ENCODE data around the gene SLC12A5.

The SLC12A5 gene

DNA sequence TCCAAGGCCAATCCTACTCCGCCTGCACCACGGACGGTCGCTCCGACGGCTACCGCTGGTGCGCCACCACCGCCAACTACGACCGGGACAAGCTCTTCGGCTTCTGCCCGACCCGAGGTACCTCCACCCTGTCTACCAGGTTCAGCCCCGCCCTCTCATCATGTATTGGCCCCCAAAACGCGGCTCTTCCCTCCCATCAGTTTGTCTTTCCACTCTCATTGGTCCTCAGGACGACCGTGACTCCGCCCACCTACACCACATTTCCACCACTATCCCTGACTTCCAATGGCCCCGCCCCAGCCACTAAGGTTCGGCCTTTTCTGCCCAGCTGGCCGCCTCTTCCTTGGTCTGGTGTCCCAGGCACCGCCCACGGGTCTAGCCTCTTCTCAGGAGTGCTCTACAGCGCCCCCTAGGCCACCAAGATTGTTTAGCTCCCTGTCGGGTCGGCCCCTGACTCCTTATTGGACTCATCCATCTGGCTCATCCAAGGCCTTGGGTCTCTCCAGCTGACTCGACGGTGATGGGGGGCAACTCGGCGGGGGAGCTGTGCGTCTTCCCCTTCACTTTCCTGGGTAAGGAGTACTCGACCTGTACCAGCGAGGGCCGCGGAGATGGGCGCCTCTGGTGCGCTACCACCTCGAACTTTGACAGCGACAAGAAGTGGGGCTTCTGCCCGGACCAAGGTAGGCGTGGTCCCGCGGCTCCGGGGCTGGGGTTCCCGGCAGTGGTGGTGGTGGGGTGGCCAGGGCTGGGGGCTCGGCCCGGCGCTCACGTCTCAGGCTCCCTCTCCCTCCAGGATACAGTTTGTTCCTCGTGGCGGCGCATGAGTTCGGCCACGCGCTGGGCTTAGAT, 17.2 kb upstream of the SLC12A5 start:
- ChIA-PET POLR2A (ENCODE audit: low non-redundant PET) (no interaction called here), CTCF (interaction anchor here (0.6 to 4.7 kb wide), 13 partner anchors 9 to 186 kb away, joined by 3 to 82 read pairs (median 4); partner anchors contain the start of gene ZNF335)
- TF ChIP-seq, protein P1, sequence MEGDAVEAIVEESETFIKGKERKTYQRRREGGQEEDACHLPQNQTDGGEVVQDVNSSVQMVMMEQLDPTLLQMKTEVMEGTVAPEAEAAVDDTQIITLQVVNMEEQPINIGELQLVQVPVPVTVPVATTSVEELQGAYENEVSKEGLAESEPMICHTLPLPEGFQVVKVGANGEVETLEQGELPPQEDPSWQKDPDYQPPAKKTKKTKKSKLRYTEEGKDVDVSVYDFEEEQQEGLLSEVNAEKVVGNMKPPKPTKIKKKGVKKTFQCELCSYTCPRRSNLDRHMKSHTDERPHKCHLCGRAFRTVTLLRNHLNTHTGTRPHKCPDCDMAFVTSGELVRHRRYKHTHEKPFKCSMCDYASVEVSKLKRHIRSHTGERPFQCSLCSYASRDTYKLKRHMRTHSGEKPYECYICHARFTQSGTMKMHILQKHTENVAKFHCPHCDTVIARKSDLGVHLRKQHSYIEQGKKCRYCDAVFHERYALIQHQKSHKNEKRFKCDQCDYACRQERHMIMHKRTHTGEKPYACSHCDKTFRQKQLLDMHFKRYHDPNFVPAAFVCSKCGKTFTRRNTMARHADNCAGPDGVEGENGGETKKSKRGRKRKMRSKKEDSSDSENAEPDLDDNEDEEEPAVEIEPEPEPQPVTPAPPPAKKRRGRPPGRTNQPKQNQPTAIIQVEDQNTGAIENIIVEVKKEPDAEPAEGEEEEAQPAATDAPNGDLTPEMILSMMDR (conservative IDR thresholded peaks at IDR 0.05; ENCODE audit: low read depth), result peak; percentile 62
- no peak overlapping the region for H3K27ac ChIP-seq
- DNase-seq (ENCODE audit: low spot score), result no peak

DNA sequence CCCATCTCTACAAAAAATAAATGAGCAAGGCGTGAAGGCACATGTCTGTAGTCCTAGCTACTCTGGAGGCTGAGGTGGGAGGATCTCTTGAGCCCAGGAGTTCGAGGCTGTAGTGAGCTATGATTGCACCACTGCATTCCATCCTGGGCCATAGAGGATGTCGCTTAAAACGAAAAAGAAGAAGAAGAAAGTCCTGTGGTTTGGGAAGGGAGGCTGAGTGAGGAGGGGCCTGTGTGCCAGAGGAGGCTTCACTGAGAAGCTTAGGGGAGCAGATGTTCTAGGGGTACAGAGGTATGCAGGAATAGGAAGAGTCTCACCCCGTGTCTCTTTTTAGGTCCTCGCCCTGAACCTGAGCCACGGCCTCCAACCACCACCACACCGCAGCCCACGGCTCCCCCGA, 16.1 kb upstream of the SLC12A5 start:
- no peak for DNase-seq (ENCODE audit: low spot score)
- ChIA-PET POLR2A (ENCODE audit: low non-redundant PET) (interaction anchor here (0.7 kb wide), 1 partner anchor 14 kb away, joined by 3 read pairs; no protein-coding TSS in a partner anchor), CTCF (interaction anchor here (0.6 to 4.7 kb wide), 27 partner anchors 8 to 345 kb away, joined by 3 to 82 read pairs (median 8); partner anchors contain the start of genes SLC12A5 and ZNF335)
- H3K27ac ChIP-seq, result no peak overlapping the region
- TF ChIP-seq, protein P1 (conservative IDR thresholded peaks at IDR 0.05; ENCODE audit: low read depth), result no peak

DNA sequence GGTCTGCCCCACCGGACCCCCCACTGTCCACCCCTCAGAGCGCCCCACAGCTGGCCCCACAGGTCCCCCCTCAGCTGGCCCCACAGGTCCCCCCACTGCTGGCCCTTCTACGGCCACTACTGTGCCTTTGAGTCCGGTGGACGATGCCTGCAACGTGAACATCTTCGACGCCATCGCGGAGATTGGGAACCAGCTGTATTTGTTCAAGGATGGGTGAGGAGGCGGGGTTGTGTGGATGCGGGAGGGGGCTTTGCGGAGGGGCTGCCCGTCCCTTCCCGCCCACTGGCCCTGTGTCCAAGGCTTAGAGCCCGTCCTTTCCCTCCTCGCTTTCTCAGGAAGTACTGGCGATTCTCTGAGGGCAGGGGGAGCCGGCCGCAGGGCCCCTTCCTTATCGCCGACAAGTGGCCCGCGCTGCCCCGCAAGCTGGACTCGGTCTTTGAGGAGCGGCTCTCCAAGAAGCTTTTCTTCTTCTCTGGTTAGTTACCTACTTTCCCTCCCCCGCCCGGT, 15.6 kb upstream of the SLC12A5 start:
- no peak for DNase-seq (ENCODE audit: low spot score)
- H3K27ac ChIP-seq, result no peak overlapping the region
- POLR2A ChIA-PET (ENCODE audit: low non-redundant PET), result no interaction called here
- CTCF ChIA-PET, result interaction anchor here (0.6 to 4.7 kb wide), 35 partner anchors 8 to 1183 kb away, joined by 3 to 82 read pairs (median 6); partner anchors contain the start of genes SLC12A5 and ZNF335
- TF ChIP-seq, protein P1 (conservative IDR thresholded peaks at IDR 0.05; ENCODE audit: low read depth), result no peak

DNA sequence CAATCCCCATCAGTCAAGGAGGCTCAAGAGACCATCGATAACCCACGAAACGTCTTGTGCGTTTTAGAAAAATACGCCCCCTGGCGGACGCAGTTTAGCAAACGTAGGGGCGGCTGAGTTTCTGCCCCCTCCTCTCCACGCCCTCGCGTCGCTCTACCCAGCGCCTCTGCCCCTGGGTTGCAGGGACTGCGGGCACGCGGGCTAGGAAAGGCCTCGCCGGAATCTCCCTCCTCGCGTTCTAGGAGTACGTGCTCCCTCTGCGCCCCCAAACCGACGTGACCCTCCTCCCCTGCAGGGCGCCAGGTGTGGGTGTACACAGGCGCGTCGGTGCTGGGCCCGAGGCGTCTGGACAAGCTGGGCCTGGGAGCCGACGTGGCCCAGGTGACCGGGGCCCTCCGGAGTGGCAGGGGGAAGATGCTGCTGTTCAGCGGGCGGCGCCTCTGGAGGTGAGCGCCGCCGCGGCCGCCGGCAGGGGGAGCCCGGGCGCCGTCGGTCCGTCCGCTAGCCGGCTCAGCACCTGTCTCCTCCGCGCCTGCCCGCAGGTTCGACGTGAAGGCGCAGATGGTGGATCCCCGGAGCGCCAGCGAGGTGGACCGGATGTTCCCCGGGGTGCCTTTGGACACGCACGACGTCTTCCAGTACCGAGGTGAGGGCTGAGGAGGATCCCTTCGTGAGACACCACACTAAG, 15.0 kb upstream of the SLC12A5 start:
- TF ChIP-seq, protein P1 (conservative IDR thresholded peaks at IDR 0.05; ENCODE audit: low read depth), result peak; percentile 100
- H3K27ac ChIP-seq, result no peak overlapping the region
- ChIA-PET CTCF (interaction anchor here (0.6 to 4.7 kb wide), 58 partner anchors 9 to 1182 kb away, joined by 3 to 82 read pairs (median 5); partner anchors contain the start of genes ACOT8, SLC12A5, ZNF335 and ZSWIM3), POLR2A (ENCODE audit: low non-redundant PET) (interaction anchor here (0.5 to 0.6 kb wide), 2 partner anchors 152 to 333 kb away, joined by 3 to 4 read pairs; no protein-coding TSS in a partner anchor)
- DNase-seq (ENCODE audit: low spot score), result peak; percentile 83

DNA sequence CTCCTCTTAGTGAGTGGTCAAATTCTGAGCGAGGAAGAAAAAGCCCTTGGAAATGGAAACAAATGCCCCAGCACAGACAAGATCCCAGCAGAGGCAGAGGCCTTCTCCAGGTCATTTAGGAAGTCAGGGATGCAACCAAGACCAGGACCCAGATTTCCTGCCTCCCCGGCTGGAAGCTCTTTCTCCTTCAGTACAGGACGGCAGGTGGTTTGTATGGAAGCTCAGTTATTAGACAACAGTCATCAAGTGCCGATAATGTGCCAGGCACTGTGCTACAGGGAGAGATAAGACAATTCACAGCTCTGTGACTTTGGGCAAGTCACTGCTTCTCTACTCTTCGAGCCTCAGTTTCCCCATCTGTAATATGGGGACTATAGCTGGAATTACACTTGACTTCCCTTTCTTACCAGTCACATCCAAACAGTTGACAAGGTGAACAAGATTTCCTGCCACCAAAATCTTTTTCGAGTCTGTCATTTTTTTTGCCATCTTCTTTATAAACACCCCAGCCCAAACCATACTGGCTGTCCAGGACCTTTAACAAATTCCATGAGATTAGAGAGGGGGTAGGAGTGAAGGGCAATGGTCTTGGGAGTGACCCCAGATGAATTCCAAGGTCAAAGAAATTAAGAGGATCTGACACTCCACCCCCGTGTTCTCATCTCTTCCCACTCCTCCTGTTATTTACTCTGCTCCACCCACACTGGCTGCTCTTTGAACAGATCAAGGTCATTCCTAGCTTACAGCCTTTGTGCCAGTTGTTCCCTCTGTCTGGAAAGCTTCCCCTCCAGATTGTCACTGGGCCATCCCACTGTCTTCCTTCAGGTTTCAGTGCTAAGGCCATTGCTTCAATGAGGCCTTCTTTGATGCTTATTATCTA, 14.3 kb upstream of the SLC12A5 start:
- TF ChIP-seq, protein P1 (conservative IDR thresholded peaks at IDR 0.05; ENCODE audit: low read depth), result no peak
- POLR2A ChIA-PET (ENCODE audit: low non-redundant PET), result interaction anchor here (0.5 to 0.6 kb wide), 3 partner anchors 17 to 332 kb away, joined by 3 to 5 read pairs (median 4); no protein-coding TSS in a partner anchor
- CTCF ChIA-PET, result interaction anchor here (0.6 to 4.7 kb wide), 49 partner anchors 8 to 511 kb away, joined by 3 to 82 read pairs (median 5); partner anchors contain the start of genes ACOT8, SLC12A5, ZNF335 and ZSWIM3
- DNase-seq (ENCODE audit: low spot score), result no peak
- no peak overlapping the region for H3K27ac ChIP-seq

Data from RWPE1 (cell line).